Cardiac fibroblast (primary cell): ENCODE results near the gene TCF7.

ENCODE experiments used
- DNase-seq, 2 donors: peaks; one replicate each; pipeline versions ENCODE4 v3.0.0 to v3.0.0-alpha.2; 2010; ENCODE audit warnings: low read depth in 2 of 2
- H3K4me3 ChIP-seq, 2 donors: replicated peaks in 1 of 2; 1 replicate in 1 of 2; 2 replicates in 1 of 2; pipeline ENCODE4 v1.5.1; 2011; ENCODE audit warnings: low read depth in 2 of 2, low read length in 2 of 2, mild to moderate bottlenecking in 2 of 2, moderate library complexity in 1 of 2
- CTCF ChIP-seq: IDR thresholded peaks from one replicate; pipeline ENCODE4 v1.5.1; 2011; ENCODE audit warnings: low read depth, mild to moderate bottlenecking, low read length, inconsistent platforms

The TCF7 gene

GRCh38 chr5:134127376-134127861, 12.9 kb downstream of the TCF7 start:
- peak; percentile 66 to 70 for DNase-seq
- no peak for TF ChIP-seq CTCF
- H3K4me3 ChIP-seq = no peak overlapping the region

DNA sequence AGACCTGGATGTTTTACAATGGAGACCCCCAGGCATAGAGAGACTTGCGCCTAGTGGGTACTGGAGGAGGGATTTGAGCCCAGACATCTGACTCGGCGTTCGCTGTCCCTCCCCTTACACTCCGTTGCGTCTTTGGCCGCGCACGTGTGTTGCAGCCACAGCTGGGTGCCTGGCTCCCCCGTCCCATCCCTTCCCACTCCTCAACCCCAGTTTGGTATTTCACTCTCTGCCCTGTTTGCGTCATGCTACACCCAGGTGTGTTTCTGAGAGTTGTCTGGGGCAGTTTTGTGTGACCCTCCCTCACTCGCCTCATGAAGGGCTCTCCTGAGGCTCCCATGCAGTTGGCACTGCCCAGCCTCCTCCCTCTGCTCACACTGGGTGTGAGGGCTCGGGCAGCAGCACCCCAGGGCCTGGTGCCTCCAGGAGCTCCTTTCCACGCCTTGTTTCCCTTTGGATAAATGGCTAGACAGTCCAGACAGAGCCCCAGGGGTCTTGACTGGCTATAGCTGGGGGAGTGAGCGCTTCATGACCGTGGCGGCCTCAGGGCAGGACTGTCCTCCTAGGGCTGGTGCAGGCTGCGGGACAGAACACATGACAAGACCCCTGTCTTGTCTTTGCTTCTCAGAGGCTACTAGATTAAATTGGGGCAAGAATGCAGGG, 13.6 kb downstream of the TCF7 start:
- H3K4me3 ChIP-seq = no peak overlapping the region
- no peak for DNase-seq
- TF ChIP-seq CTCF = no peak

GRCh38 chr5:134128648-134128995, 14.1 kb downstream of the TCF7 start:
- no peak for DNase-seq

DNA sequence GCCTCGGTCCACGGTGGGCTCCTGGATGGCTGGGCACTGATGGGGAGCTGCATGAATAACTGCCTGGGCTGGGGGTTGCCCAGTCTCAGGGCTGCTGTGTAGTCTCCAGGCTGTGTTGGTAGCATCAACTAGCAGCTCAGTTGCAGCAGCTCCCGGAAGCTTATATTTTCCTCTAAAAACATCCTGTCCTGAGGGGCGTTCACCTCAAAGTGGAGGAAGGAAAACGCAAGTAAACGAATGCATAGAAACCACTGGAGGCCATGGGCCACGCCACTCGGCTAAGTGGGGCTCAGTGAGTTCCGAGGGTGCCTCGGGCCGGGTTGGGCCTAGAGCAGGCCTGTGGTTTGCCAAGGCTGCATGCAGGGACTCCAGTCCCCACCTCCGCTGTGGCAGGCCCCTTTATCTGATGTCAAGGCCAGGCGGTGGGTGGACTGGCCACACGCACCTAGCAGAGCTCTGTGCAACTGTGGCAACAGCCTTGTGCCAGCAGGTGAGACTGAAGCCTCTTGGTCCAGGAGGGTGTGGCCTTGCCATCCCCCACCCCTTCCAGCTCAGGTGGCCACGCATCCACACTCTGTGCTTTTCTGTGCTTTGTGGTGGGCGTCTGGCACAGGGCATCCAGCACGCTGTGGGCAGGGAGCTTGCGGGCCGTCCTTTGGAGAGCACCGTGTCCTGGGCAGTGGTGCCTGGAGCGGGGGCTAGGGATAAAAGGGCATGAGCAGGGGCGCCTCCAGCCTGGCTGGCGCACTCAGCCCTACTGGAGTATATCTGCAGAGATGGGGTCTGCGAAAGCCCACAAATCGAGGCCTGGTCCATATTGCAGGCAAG, 15.1 kb downstream of the TCF7 start:
- no peak overlapping the region for H3K4me3 ChIP-seq
- DNase-seq = no peak
- no peak for TF ChIP-seq CTCF

More at GRCh38 chr5:134128648-134128995, 14.1 kb downstream of the TCF7 start:
- no peak overlapping the region for H3K4me3 ChIP-seq
- no peak for TF ChIP-seq CTCF

GRCh38 chr5:134130239-134130945, 15.9 kb downstream of the TCF7 start:
- DNase-seq = no peak
- H3K4me3 ChIP-seq = no peak overlapping the region
- no peak for TF ChIP-seq CTCF

DNA sequence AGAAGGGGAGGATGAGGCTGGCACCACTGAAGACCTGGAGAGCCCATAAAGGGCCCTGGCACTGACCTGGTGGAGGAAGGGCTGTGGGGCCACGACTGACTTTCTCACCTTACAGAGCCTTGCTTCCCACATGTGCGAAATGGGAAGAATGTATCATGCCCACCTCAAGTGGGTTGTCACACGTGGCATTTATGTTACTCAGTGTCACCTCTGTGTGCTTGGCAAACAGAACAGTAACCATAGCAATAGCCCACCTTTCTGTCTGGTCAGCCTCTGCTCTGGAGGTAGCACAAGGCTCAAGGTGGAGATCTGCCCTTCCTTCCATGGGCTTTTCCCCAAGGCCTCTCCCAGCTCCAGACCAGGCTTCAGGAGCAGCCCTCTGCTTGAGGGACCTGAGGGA, 16.7 kb downstream of the TCF7 start:
- DNase-seq = no peak
- no peak for TF ChIP-seq CTCF
- H3K4me3 ChIP-seq = no peak overlapping the region
